ENCODE results near the gene COL23A1.

Gene COL23A1

DNA sequence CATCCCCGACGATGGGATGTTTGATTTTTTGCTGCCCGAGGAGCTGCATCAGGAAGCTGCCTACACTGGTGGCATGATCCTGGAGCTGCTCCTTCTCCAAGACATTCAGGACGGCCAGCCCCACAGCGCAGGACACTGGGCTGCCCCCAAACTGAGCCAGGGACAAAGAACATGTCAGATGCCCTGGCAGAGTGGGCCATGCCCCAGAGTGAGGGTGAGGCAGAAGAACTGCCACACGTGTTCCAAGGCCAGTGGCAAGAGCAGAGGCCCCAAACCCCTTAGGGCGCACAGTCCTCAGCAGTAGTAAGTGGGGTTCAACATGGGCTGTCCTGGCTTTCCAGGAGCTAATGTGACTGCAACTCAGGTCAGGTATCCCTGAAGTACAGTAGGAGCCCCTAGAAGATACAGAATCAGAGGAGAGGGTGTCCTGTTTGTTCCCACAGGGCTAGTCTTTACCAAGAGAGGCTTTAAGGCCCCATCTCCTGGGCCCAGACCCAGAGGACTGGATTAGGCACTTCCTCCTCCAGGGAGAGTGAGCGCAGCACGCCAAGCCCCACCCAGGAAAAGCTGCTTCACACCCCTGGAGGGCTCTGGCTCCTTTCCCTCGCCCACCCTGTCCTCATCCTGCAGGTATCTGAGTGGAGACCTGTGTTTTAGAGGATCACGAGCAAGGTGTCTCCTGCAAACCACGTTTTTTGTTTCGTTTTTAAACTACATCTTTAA is 374.8 kb downstream of the COL23A1 start:
- DNase-seq = no peak

DNA sequence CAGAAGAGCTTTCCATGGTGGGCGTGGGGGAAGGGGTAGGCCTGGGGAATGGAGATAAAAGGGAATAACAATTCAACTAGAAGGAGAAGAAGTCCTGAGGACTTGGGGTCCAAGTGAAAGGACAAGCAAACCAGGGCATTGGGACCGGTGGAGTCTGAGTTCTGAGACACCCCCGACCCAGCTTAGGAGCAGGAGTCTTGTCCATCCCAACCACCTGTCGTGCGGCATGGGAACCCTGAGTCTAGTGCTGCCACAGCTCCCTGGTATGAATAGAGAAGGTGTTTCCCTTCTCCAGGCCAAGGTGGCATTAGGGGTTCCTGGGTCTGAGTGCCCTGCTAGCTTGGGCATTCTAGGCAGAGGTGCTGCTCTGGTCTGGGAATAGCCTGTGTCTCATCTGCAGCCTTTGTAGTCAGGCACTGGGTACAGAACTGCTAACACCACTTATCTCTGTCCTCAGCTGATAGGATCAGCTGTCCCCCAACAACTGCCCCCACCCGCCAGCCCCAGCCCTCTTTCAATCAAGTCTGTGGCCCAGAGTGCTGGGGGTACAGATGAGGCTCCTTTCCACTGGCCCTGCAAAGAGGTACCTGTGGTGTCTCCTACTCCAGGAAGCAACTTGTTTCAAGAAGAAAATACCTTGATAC is 375.9 kb downstream of the COL23A1 start:
- no peak for DNase-seq

DNA sequence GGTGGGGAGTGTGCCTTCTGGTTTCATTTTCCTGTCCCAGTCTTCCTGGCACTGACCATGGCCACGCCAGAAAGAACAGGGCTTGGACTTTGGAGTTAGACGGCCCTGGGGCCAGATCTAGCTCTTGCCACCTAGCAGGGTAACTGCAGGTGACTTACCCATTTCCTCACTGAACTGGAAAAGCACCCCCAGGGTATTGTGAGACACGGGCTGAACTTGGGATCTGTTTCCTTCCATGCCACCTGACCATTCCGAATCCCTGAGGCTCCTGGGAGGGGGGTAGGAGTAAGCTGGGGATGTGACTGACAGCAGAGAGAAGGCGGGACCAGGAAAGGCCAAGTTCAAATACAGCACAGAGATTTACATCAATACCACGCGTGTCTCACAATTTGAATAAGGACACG is 376.4 kb downstream of the COL23A1 start:
- DNase-seq = no peak

DNA sequence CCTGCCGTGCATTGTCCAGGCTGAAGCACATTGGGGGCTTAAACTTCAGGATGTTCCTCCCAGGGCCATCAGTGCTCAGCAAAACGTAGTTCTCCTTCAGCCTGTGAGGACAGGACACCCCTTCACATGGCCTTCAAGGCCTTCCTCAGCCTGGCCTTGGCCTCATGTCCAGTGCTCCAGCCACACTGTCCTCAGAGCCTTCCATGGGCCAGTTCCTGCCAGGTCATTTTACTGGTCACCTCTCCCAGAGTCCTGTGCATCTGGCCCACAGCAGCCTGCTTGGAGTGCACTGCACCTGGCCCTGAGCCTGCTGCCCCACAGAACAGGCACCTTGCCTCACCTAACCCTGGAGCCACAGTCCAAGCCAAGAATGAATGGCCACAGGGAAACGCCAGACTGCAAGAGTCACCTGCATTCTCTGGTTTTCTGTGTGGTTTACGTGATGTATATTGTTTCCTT is 377.2 kb downstream of the COL23A1 start:
- no peak for DNase-seq

DNA sequence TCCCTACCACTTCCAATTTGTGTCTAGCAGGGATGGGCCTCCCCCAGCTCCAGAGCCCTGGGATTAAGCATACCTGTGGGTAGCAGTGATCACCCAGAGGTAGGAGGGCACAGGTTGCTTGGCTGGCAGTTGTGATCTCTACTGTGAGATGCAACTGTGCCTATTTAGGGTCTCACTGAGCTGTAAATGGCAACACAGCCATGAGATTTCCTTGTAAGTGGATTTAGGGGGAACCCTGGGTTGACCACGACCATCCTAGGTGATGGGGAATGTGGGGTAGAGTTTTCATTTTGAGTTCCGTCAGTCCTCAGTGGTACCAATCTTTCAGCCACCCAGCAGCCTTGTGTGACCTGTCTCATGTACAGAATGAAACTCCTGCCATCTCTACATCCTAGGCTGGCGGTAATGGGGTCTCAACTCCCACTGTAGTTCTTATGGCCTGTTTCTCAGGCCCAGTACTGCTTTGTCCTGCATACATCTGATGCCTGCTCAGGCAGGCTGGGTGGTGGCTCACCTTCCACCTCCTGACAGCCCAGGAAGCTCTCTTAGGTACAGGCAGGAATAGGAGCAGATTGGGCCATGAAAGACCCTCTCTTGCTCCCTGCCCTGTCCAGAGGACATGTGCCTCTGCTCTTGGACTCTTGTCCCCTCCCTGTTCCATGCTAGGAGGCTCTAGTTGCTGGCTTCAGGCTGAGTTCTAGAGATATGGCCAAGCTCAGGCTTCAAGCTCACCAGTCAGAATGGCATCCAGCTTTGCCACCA is 377.8 kb downstream of the COL23A1 start:
- DNase-seq = no peak

DNA sequence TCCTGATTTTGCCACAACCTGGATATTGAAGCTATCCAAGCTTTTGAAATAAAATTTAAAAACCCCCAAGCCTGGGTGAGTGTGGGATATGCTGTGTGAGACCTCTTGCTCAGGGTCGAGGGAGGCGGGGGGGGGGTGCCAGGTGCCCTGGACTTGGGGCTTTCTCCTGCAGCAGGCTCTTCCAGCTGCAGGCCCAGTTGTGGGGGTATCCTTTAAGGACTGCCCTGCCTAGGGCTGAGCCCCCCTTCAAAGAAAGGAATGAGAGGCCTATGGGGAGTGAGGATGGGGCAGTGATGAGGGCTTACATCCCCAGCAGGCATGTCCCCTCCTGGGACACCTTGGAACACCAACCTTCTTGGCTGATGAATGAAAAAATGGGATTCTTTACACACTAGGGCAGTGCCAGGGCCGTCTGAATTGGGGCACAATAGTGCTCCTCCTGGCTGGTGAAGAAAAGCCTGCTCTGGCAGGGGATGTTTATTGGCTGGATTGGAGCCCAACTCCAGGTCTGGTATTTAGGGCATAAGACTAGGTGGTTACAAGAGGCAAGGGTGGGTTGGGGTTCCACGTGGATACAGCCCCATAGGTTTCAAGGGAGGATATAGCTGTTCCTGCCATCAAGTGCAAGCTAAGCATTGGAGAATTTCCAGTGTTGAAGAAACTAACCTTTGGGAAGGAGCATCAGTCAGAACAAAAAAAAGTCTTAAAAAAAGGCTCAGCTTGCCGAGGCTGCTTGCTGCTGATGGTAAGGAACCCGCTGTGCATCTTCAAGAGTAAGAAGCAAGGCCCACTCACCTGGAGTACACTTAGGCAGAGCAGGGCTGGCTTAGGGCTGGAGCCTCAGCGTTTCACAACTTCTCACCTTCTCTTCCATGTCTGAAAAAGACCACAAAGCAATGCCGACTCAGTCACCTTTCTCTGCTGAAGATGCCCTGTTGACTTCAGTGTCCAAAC is 378.8 kb downstream of the COL23A1 start:
- DNase-seq = no peak

DNA sequence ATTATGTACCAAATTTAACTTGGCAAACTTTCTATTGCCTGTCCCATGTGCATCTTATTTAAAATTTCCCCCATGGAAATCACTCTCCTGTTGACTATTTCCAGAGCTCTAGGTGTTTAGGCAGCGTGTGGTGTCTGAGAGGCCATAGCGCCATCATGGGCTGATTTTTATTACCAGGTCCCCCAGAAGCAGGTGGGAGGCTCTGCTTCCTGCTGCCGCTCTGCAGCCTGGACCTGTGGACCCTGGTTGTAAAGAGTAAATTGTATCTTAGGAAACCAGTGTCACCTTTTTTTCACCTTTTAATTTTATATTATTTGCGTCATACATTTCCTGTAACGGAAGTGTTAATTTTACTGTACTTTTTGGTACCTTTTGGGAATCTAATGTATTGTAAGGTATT is 379.5 kb downstream of the COL23A1 start:
- no peak for DNase-seq

DNA sequence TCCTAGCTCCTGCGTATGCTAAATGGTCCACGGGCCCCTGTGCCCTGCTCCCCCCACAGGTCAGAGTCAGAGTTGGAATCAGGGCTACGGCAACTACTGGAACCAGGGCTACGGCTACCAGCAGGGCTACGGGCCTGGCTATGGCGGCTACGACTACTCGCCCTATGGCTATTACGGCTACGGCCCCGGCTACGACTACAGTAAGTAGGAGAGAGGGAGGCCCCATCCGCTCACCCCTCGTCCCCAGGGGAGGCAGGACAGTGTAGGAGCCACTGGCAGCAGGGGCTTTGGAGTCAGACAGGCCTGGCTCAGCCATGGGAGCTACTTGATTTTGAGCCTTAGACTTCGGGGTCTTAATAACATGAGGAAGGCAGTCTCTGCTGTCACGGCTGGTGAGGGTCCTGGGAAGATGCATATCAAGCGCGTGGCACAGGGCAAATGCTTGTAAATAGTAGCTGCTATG is 380.1 kb downstream of the COL23A1 start:
- no peak for DNase-seq

DNA sequence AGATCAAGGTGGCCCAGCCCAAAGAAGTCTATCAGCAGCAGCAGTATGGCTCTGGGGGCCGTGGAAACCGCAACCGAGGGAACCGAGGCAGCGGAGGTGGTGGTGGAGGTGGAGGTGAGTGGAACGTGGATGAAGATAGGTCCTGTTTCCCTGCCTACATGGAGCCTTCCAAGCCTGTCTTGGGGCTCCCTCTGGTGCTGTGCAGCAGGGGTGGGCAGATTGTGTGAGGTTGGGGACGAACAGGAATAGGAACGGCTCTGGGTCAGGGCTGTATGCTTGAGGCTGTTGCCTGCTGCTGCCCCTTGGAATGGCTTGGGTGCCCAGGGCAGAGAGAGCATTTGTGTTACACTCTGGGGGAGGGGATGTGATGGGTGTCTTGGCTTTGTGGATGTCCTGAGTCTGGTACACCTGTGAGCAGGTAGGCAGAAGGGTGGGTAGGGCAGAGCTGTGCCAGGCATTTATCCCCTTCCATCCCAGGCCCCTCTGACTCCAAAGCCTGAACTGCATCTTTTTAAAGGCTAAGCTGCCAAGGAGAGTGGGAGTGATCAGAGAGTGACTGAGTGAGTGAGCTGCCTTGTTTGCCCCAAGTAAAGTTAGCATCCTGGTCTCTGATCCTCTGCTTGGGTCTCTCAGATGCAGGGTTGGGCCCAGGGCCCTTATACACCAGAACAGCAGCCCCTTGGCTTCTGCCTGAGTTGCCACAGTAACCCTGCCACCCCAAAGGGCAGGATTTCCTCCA is 380.7 kb downstream of the COL23A1 start:
- DNase-seq = no peak

DNA sequence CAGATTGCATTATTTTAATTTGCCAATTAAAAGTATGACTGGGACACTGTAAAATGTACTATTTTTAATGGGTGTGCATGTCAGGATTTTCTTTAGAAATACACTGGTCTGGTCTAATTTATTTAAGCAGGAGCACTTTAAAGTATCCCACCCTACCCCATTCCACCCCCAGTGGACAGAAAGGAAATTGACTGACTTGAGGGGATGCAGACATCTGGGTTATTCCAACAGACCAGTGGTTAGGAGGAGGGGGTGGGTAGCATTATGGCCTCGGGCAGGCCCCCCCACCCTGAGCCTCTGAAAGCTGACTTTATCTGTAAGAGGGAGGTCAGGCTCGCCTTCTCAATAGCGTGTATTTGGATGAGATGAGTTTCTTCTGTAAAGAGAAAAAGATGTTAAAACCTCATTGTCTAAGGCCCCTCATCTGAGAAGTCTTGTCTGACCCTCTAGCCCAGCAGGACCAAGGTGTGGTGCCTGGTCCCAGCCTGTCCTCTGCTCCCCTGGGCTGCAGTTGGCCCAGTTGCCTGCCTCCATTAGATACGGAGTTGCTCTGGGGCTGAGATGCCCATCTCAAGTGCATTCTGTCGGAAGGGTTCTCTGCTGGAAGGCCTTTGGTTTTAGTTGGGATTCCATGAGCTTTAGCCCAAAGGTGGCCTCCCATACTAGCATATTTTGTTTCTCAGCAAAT is 381.5 kb downstream of the COL23A1 start:
- DNase-seq = no peak

DNA sequence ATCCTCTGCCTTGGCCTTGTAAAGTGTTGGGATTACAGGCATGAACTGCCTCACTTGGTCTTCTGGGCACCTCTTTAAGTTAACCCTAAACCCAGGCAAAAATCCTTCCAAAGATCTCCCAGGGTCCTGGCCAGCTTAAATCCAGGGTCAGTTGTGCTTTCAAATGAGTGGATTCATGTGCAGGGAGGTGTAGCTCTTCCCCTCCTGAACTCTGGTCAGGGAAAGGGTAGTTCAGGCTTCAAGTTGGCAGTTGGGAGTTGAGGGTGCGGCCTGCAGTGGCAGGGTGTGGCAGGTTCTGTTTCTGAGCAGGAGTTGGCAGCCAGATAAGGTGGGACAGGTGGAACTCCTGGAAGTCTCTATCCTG is 382.3 kb downstream of the COL23A1 start:
- DNase-seq = no peak

DNA sequence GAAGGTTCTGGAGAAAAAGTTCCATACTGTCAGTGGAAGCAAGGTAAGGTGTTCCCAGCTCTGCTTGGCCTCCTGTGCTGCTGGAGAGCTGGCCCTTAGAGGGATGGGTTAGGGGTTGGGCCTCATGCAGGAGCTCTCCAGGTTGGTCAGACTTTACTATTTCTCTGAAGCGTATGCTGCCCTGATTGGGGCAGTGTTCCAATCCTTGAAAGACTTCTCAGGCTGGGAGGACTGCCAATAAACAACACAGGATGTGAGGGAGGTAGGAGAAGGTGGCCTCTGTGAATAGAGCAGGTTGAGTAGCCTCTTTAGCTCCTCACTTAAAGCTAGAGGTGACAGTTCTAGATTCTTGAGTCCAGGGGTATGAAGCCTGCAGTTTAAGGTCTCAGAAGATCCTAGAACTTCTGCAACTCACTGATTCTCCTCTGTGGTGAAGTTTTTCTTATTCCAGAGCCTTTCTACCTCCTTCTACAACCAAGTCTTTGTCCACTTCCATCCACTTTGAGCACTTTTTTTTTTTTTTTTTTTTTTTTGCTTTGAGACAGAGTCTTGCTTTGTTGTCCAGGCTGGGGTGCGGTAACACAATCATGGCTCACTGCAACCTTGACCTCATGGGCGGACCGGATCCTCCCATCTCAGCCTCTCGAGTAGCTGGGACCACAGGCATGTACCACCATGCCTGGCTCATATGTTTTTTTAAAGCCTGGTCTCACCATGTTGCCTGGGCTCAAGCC is 382.8 kb downstream of the COL23A1 start:
- DNase-seq = no peak

DNA sequence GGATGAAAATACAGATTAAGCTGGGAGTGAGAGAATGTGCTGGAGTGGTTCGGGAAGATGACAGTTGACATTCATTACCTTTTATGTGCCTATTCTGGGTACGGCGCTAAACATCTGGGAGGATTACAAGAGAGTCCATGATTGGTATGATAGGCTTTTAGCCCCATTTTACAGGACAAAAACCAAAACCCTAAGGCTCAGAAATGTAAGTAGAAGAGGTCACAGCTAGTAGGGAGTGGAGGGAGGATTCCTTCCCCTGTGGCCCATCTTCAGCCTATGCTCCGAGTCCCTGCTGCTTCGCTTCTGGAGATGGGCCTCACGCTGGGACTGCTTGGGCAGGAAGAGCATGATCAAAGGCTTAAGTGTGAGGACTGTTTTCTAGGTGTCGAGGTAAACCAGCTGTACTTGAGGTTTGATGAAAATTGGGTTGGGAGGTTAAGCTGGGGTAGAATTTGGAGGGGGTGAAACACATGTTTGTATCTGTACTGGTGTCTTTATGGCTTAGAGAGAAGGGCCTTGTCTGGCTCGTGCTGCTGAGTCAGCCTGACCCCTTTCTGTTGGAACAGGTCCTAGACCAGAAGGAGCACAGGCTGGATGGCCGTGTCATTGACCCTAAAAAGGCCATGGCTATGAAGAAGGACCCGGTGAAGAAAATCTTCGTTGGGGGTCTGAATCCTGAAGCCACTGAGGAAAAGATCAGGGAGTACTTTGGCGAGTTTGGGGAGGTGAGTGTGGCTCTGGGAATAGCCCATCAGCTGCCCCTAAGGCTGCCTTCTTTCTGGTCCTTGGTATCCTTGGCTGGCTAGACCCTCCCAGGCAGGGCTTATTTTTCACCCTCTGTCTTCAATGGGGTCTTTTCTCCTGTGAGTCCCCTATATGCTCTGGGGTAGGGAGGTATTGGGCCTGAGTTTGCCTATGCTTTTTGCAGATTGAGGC is 383.8 kb downstream of the COL23A1 start:
- no peak for DNase-seq

DNA sequence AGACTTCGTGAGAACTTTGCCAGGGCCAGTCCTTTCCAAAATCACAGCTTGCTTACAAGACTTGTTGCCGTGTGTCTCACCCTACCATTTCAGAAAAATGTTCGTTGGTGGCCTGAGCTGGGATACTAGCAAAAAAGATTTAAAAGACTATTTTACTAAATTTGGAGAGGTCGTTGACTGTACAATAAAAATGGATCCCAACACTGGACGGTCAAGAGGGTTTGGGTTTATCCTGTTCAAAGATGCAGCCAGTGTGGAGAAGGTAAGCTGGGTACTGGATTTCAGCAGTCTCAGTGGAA is 384.5 kb downstream of the COL23A1 start:
- no peak for DNase-seq

DNA sequence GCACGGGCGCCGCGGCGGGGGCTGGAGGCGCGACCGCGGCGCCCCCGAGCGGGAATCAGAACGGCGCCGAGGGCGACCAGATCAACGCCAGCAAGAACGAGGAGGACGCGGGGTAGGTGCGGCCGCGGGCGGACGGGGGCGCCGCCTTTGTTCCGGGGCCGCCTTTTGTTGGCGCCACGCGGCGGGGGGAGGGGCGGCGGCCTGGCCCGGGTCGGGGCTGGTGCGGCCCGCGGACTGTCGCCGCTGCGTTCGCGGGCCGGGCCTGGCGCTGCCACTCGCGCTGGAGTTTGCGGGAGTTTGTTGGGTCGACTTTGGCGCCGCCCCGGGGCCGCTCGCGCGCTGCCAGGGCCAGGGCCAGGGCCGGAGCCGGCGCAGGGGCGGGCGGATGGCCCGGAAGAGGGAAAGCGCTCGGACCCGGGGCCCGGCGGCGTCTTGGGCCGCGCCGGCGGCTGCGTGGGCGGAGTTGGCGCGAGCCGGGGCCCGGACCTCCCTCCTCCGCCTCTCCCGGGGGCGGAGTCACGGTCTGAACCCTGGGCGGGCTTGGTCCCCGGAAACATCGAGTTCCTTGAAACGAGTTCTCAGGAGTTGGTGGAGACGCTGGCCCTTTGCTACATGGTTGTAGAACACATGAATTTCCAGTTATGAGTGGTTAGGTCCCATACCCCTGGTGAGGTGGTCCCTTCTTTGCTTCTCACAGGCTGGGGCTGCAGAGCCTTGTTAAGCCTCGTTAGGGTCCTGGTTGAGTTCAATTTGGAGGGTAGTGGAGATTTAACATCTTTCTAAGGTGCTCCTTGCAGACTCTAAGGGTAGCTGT is 385.1 kb downstream of the COL23A1 start:
- peak; percentile 54 for DNase-seq

DNA sequence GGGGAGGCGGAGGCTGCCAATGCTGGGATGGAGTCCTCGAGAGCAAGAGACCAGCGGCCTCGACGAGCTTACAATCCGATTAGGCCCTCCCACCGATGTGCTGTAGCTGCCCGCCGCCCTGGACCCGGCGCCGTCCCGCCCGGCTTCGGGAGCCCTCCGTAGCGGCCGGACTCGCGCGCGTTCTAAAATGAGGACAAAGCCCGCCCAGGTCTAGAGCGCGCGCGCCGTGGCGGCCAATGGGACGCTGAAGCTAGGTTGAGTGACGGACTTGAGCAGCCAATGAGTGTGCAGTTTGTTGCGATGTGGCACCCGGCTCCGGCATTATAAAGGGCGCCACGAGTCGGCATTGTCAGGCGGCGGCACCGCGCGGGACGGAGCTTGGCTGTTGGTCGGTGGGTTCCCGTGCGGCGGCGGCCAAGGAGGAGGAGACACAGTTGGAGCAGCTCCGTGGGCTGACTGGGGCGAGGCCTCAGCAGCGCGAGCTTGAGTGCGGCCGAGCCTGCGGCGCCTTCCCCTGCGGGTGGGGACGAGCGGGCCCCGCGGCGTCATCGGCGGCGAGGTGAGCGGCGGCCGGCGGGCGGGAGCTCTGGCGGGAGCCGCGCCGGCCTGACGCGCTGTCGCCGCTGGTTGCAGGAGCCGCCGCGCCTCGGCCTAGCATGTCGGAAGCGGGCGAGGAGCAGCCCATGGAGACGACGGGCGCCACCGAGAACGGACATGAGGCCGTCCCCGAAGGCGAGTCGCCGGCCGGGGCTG is 385.8 kb downstream of the COL23A1 start, which contains the start of gene HNRNPAB:
Gene HNRNPAB (plus strand): TSS at position 352 of the 753 bp plus-strand sequence. CDS start 305 bp downstream, at position 657.
- DNase-seq = peak; percentile 83

DNA sequence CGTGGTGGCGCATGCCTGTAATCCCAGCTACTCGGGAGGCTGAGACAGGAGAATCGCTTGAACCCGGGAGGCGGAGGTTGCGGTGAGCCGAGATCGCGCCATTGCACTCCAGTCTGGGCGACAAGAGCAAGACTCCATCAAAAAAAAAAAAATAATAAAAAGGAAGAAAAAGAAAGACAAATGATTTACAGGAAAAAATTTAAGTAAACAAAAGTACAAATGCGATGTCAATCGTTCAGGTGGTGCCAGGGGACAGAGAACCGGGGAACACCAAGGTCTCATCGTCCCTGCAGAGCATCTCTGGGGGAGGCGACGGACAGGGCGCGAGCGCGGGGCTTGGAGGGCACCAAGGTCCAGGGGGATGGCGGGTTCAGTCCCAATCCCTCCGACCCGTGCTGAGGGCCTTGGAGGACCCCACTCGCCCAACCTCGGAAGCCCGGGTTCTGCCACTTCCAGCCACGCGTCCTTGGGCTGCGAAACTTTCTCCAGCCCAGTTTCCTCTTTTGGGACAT is 386.5 kb downstream of the COL23A1 start:
- DNase-seq = no peak

DNA sequence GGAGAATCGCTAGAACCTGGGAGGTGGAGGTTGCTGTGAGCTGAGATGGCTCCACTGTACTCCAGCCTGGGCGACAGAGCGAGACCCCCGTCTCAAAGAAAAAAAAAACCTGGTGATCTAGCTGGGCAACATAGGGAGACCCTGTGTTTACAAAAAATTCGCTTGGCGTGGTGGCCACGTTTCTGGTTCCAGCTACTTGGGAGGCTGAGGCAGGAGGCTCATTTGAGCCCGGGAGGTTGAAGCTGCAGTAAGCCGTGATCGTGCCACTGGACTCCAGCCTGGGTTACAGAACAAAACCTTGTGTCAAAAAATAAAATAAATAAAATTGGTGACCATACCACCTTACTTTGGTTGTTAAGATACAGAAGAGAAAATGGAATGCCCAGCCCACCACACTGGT is 387.7 kb downstream of the COL23A1 start:
- DNase-seq = no peak

Measured in NCI-H1048 (cell line).